Measurements from ENCODE around the gene WBP2NL.
"Not testable (repeated sequence)": the region's sequence is repeated elsewhere in the genome, so short reads cannot be mapped to it uniquely, and the experiment has no call there.

WBP2NL gene, protein sequence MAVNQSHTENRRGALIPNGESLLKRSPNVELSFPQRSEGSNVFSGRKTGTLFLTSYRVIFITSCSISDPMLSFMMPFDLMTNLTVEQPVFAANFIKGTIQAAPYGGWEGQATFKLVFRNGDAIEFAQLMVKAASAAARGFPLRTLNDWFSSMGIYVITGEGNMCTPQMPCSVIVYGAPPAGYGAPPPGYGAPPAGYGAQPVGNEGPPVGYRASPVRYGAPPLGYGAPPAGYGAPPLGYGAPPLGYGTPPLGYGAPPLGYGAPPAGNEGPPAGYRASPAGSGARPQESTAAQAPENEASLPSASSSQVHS

DNA sequence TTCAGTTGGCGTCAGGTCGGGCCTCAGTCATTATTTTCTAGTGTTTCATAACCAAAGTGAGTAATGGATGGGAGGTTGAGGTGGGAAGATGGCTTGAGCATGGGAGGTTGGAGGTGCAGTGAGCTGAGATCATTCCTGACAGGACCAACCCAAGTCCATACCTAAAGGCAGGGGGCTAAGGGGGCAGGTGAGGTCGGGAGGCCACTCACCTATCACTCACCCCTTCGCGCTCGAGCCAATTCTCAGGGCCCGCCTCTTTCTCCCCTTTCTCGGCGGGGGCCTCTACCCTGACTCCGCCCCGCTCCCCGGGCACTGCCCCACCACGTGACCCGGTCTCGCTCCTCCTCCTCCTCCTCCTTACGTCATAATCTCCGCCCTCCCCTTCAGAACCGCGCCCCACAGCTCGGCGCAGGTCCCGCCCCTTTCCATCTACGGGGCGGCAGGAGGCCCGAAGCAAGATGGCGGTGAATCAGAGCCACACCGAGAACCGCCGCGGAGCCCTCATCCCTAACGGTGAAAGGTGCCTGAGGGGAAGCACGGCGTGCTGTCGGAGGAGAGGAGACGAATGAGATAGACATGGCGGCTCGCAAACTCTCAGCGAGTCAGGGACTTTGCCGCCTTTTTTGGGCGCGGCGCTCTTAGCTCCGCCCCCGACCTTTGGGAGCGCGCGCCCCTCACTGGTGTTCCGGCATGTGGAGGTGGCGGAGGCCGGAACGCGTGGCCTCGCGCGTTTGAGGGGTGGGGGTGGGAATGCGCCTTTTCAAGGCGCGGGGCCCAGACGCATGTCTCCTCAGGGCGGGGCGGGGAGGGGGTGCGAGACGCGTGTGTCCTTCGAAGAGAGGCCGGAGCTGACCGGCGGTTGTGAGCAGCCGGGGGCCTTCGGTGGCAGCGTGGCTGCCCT lies at the start of gene WBP2NL:
WBP2NL (plus strand) TSS at position 428 of the 901 bp plus-strand sequence; CDS start at position 459, 31 bp downstream.
- DNase-seq, result no peak

DNA sequence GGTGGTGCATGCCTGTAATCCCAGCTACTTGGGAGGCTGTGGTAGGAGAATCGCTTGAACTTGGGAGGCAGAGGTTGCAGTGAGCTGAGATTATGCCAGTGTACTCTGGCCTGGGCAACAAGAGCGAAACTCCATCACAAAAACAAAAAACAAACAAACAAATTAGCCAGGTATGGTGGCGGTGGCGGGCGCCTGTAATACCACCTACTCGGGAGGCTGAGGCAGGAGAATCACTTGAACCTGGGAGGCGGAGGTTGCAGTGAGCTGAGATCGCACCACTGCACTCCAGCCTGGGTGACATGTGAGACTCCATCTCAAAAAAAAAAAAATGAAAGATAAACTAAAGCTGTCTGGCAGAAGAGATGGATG lies 49.7 kb upstream of the WBP2NL start:
- DNase-seq, result not testable (repeated sequence)

DNA sequence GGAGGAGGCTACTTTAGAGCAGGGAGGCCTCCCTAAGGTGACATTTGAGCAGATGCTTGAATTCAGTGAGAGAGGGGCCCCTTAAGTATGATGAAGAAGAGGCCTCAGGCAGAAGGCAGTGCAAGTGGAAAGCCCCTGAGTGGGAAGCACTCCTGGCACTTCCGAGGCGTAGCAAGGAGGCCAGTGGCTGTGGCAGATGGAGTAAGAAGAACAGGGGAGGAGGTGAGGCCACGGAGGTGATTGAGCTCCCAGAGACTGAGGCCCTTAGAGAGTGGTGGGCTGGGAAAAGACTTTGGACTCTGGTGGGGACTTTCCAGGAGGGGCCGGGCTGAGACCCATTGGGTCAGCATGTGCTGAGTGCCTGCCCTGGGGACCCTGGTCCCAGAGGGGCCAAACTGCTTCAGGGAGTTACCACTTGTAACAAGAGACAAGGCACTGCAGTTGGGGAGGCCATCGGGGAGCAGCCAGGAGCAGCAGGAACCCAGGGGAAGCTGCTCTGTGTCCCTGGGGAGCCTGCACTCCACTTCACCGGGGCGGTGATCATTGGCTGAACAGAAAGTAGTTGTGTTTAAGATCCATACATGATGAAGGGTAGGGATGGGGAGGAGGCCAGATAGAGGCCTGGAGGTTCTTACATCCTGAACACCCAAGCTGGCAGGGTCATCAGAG lies 49.2 kb upstream of the WBP2NL start:
- no peak for DNase-seq

GRCh38 chr22:41951898-41952474 lies 46.6 kb upstream of the WBP2NL start, which contains the start of gene SMIM45:
Gene SMIM45 (plus strand): TSS chr22:41952150.
- peak; percentile 86 for DNase-seq

DNA sequence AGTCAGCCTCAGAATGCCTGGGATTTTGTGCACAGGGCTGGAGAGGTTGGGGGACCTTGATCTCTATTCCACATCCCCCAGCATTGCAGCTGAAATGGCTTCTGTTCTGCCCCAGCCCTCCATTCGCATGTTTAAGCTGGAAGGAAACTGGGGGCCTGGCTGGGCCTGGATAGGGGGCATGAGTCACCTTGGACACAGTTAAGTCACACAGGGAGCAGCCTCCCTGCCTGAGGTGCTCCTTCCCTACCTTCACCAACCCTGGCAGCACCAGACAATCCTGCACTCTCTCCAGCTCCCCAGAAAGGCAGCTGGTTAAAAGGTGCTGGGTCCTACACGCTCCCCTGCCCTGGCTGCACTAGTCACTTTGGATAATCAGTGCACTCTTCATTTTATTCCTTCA lies 45.9 kb upstream of the WBP2NL start:
- no peak for DNase-seq

- no peak for DNase-seq
Observed at GRCh38 chr22:41957941-41958556, 40.5 kb upstream of the WBP2NL start.

- DNase-seq, result no peak
Observed at GRCh38 chr22:41963453-41964111, 35.0 kb upstream of the WBP2NL start.

DNA sequence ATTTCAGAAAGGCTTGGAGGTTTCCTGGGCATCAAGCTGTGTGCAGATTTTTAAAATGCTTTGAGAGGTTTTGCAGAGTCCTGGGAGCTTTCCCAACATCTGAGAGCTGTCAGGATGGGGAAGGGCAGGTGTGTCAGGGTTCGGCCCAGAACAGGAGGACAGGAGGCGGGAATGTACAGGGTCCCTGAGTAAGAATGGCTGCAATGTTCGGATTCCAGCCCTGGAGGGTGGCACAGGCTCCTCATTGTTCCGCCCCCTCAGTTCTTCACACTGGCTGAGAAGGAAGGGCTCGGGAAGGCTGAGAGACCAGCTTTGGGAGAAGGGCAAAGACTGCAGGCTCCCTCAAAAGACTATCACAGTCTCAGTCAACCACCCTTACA lies 34.5 kb upstream of the WBP2NL start:
- DNase-seq, result no peak

GRCh38 chr22:41966225-41966606 lies 32.4 kb upstream of the WBP2NL start:
- no peak for DNase-seq

DNA sequence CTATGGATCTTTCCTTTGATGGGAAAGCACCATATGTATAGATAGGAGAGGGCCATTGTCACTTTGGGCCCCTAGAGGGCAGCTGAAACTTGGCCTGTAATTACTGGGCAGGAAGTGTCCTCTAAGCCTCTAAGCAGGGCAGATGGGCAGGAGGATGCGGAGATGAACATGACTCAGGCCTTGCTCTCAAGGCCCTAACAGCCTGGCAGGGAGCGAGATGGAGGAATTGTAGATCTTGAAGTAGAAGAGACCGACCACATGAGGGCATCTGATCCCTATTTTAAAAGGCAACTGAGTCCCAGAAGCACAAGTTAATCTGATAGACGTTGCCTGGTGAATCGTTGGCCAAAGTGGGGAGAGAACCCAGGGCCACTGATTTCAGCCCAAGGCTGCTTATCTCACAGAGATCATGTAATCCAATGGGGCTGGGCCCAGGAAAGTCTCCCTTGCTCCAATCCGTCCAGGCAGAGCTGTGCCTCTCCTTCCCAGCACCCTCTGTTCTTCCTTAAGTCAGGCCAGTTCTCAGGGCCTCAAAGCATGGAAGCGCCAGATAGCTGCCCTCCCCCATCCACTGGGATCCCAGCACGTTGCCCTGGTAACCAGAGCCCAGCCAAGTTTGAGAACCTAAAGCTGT lies 31.9 kb upstream of the WBP2NL start:
- peak; percentile 37 for DNase-seq

DNA sequence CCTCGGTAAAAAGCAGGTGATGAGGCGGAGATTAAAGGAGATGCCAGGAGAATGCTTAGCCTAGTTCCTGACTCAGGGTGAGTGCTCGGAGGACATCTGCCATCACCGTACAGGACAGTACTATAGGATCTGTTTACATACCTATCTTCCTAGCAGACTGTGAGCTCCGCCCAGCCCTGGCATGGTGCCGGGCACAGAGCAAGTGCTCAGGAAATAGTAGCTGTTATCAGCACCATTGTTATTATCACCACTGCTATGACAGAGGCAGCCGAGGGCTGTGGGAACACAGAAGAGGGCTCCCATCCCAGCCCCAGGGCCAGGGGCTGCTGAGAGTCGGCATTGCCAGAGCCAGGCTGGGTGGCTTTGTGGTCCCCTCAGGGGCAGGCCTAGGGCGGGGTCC lies 30.0 kb upstream of the WBP2NL start:
- peak; percentile 49 for DNase-seq

GRCh38 chr22:41969110-41969646 lies 29.4 kb upstream of the WBP2NL start, which contains the start of gene SEPTIN3:
Gene SEPTIN3 (plus strand): TSS chr22:41969443. CDS start chr22:41971493, 2,050 bp downstream.
- DNase-seq, result no peak

- DNase-seq, result no peak
Observed at GRCh38 chr22:41970601-41971000, 28.0 kb upstream of the WBP2NL start.

GRCh38 chr22:41971431-41971830 lies 27.2 kb upstream of the WBP2NL start:
- DNase-seq, result no peak

DNA sequence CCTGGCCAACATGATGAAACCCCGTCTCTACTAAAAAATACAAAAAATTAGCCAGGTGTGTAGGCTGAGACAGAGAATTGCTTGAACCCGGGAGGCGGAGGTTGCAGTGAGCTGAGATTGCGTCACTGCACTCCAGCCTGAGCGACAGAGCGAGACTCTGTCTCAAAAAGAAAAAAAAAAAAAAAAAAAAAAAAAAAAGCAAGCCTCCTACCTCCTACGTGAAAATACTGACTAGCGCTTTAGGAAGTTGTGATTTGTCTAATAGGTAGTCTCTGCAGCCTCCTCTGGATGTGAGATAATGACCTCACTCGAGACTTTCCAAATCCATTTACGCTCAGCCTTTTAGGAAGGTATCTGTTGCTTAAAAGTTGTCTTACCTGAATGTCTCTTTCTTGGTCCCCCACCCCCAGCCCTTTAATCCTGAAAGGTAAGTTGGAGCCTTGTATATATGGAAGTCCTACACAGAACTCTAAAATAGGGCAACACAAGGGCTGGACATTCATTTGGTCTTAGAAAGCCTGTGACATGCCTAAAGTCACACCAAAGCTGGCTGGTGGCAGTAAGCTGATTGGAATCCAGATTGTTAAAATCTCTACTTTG lies 23.8 kb upstream of the WBP2NL start:
- no peak for DNase-seq

- DNase-seq, result no peak
Observed at GRCh38 chr22:41975299-41976069, 23.1 kb upstream of the WBP2NL start.

DNA sequence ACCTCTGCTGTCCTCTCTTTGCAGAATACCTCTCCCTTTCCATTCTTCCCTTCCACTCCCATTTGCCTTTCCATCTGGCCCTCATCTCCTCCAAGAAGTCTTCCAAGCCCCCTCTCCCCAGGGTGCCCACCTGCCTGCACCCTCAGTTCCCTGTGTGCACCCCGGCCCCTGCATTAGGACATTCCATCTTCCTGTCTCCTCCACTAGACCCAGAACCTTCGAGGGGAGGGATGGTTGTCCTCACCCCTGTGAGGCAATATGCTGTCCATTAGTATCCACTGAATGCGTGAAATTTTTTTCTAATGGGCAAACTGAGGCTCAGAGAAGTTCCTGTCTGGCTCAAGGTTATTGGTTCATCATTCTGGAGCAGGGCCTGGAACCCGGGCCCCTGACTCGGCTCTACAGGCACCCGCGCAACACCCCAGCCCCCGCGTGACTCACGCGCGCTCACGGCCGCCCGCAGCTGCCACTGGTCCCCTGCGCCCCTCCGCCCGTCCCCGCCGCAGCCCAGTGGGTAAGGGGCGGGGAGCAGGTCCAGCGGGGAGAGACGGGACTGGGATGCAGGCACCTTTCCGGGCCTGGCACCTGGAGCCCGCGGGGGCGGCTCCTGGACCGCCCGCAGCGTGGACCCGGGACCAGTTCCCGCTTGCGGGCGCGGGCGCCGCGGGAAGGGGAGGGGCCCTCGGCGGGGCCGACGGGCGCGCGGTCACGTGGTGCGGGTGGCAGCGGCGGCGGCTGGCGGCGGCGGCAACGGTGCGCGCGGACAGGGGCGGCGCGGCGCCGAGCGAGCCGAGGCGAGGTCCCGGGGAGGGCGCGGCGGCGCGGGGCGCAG lies 22.3 kb upstream of the WBP2NL start:
- peak; percentile 58 for DNase-seq

- DNase-seq, result peak; percentile 65
Observed at GRCh38 chr22:41976961-41977566, 21.5 kb upstream of the WBP2NL start.

GRCh38 chr22:41978732-41979131 lies 19.9 kb upstream of the WBP2NL start:
- no peak for DNase-seq

Measured in COR-L47 (cell line).